Tibial nerve (tissue), 4 donors: ENCODE results near the gene PTPRC. TPM values are rescaled to one million over a fixed set of nuclear protein-coding genes. Genes with fewer than 3 reads are reported as not detected.

Experiments
- DNase-seq, 2 donors: peaks; one replicate each; pipeline ENCODE4 v3.0.0-alpha.2; 2019; ENCODE audit warnings: low spot score in 2 of 2
- H3K27ac ChIP-seq, 4 donors: fragments of 200-600 bp; sonication (generic) in 3 of 4; one replicate each; pipeline ENCODE4 v1.5.1; 2017 to 2019; ENCODE audit warnings: mild to moderate bottlenecking in 1 of 4
- H3K27me3 ChIP-seq, 2 donors: fragments of 200-600 bp; sonication (generic) in 1 of 2; one replicate each; pipeline versions ENCODE4 v1.5.1 to v1.6.0; 2017 to 2019
- H3K36me3 ChIP-seq, 3 donors: fragments of 200-600 bp; sonication (generic); one replicate each; pipeline ENCODE4 v1.5.1; 2018 to 2019
- H3K4me1 ChIP-seq, 4 donors: fragments of 200-600 bp; sonication (generic) in 3 of 4; one replicate each; pipeline ENCODE4 v1.5.1; 2017 to 2019
- H3K4me3 ChIP-seq, 4 donors: fragments of 200-600 bp; sonication (generic) in 3 of 4; one replicate each; pipeline ENCODE4 v1.5.1; 2017 to 2019; ENCODE audit warnings: mild to moderate bottlenecking in 1 of 4, moderate library complexity in 1 of 4
- H3K9me3 ChIP-seq, 4 donors: fragments of 200-600 bp; sonication (generic) in 3 of 4; one replicate each; pipeline ENCODE4 v1.5.1; 2017 to 2019
- CTCF ChIP-seq, 5 experiments: fragments of 200-600 bp in 3 of 5; fragments of 450-650 bp in 2 of 5; sonication (generic) in 3 of 5; IDR thresholded peaks; one replicate each; pipeline ENCODE4 v1.5.1; 2016 to 2019; ENCODE audit warnings: antibody characterized with exemption in 5 of 5, mild to moderate bottlenecking in 3 of 5, moderate library complexity in 2 of 5
- EP300 ChIP-seq, 2 donors: sonication (generic); formaldehyde crosslinking; IDR thresholded peaks; one replicate each; pipeline ENCODE4 v1.6.1; 2017; ENCODE audit warnings: antibody characterized with exemption in 2 of 2, mild to moderate bottlenecking in 1 of 2
- POLR2A ChIP-seq, 2 donors: fragments of 450-650 bp; IDR thresholded peaks; one replicate each; pipeline ENCODE4 v1.6.1; 2017; ENCODE audit warnings: antibody characterized with exemption in 2 of 2, mild to moderate bottlenecking in 2 of 2, moderate library complexity in 2 of 2
- WGBS, 2 donors: methylation state at CpG; one replicate each; pipeline ENCODE4 v1.1.5; 2018; 5-methylcytosine and 5-hydroxymethylcytosine counted together
- total RNA-seq, 4 donors: library from RNA; depleted of rRNA; stranded (reverse); fragments of >200 nt; gene quantifications; one replicate each; pipeline ENCODE4 v1.1.0, GENCODE V29; 2016

Gene PTPRC
- total RNA-seq, 4 donors from 2014 or later = 10.3 to 16.5 (median 13.6) TPM

DNA sequence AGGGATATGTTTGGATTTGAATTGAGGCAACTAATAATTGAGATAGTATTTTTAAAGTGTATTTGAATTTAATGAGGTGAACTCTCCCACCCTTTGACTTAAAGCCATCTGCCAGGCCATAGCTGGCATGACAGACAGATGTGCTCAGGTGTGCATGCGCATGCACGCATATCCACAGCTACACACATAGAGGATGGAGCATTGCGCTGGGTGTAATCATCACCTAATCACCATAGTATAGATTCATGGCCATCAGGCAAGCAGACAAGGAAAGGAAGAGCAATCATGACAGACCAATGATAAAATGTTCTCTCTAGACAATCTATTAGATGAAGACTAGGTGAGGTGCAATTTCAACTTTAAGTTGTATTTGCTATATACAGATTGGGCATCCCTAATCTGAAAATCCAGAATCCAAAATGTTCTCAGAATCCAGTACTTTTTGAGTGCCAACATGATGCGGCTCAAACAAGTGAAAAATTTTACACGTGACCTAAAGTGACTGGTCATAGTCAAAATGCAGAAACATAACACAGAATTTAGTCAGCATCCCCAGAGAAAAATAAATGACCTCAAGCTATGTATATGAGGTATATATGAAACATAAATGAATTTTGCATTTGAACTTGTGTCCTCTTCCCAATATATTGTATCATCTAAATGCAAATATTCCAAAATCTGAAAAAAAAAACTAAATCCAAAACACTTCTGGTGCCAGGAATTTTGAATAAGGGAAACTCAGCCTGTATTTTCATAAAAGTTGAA is 70.1 kb downstream of the PTPRC start:
- H3K27ac ChIP-seq = no peak overlapping the region
- H3K36me3 ChIP-seq = peaks cover 0 to under 1% (median 0%) of the 10 kb centered on the region in 3 donors
- WGBS, 2 donors = 95 to 98% methylated on average over 5 of the region's 5 CpGs
- TF ChIP-seq EP300 (IDR thresholded peaks at IDR 0.05) = no peak
- no peak for TF ChIP-seq CTCF (IDR thresholded peaks at IDR 0.05)
- no peak for TF ChIP-seq POLR2A (IDR thresholded peaks at IDR 0.05)
- H3K9me3 ChIP-seq = no peaks in the 10 kb centered on the region
- no peaks in the 10 kb centered on the region for H3K27me3 ChIP-seq
- no peak for DNase-seq
- H3K4me3 ChIP-seq = no peak overlapping the region
- H3K4me1 ChIP-seq = no peaks in the 10 kb centered on the region

GRCh38 chr1:198711837-198712236 is 73.0 kb downstream of the PTPRC start:
- TF ChIP-seq POLR2A (IDR thresholded peaks at IDR 0.05) (no peak), EP300 (IDR thresholded peaks at IDR 0.05) (no peak), CTCF (IDR thresholded peaks at IDR 0.05) (no peak)
- Histone ChIP-seq H3K27ac (no peak overlapping the region), H3K9me3 (no peaks in the 10 kb centered on the region), H3K27me3 (no peaks in the 10 kb centered on the region), H3K36me3 (peaks cover 0 to 4% (median 0%) of the 10 kb centered on the region in 3 donors), H3K4me1 (no peaks in the 10 kb centered on the region), H3K4me3 (no peak overlapping the region)
- DNase-seq = no peak
- WGBS, 2 donors = 81 to 82% methylated on average over 1 of the region's 1 CpG

- no peak overlapping the region for H3K4me3 ChIP-seq
- no peak for TF ChIP-seq CTCF (IDR thresholded peaks at IDR 0.05)
- no peak for TF ChIP-seq EP300 (IDR thresholded peaks at IDR 0.05)
- TF ChIP-seq POLR2A (IDR thresholded peaks at IDR 0.05) = no peak
- no peak overlapping the region for H3K27ac ChIP-seq
- no peaks in the 10 kb centered on the region for H3K9me3 ChIP-seq
- DNase-seq = no peak
- H3K4me1 ChIP-seq = no peaks in the 10 kb centered on the region
- no peaks in the 10 kb centered on the region for H3K27me3 ChIP-seq
- H3K36me3 ChIP-seq = peaks cover 0 to 4% (median 0%) of the 10 kb centered on the region in 3 donors
Measured at GRCh38 chr1:198713081-198713480, 74.2 kb downstream of the PTPRC start.

DNA sequence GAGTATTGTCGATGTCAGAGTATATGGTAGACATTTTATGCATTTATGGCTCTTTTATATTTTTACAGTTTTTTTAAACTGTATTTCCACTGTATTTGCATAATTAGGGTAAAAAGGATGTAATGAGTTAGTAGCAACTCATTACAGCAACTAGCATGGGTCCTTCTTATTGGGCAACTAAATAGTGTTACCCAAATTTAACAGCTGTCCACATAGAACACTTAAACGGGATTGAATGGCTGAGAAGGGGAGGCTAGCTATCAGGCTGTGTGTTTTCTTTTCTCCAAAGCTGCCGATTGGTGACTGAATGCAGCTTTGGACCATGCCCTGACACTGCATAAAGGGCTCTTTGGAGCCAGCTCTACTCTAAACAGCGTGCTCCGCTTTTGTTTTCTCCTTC is 75.4 kb downstream of the PTPRC start:
- Histone ChIP-seq H3K4me3 (no peak overlapping the region), H3K36me3 (peaks cover 0 to 4% (median 0%) of the 10 kb centered on the region in 3 donors), H3K9me3 (no peaks in the 10 kb centered on the region), H3K27ac (no peak overlapping the region), H3K4me1 (no peaks in the 10 kb centered on the region), H3K27me3 (no peaks in the 10 kb centered on the region)
- WGBS, 2 donors = 69 to 70% methylated on average over 5 of the region's 5 CpGs
- no peak for DNase-seq
- no peak for TF ChIP-seq EP300 (IDR thresholded peaks at IDR 0.05)

- no peak for DNase-seq
- no peaks in the 10 kb centered on the region for H3K4me1 ChIP-seq
- TF ChIP-seq CTCF (IDR thresholded peaks at IDR 0.05) (no peak), POLR2A (IDR thresholded peaks at IDR 0.05) (no peak), EP300 (IDR thresholded peaks at IDR 0.05) (no peak)
- WGBS, 2 donors = 83 to 91% methylated on average over 5 of the region's 5 CpGs
- H3K27ac ChIP-seq = no peak overlapping the region
- no peak overlapping the region for H3K4me3 ChIP-seq
- H3K9me3 ChIP-seq = no peaks in the 10 kb centered on the region
- no peaks in the 10 kb centered on the region for H3K27me3 ChIP-seq
- peaks cover 0 to 4% (median 0%) of the 10 kb centered on the region in 3 donors for H3K36me3 ChIP-seq
Measured at GRCh38 chr1:198716051-198716450, 77.2 kb downstream of the PTPRC start.
